HFF-Myc (cell line): Measurements from ENCODE around the gene RIPK3.
"Not testable (repeated sequence)": the region's sequence is repeated elsewhere in the genome, so short reads cannot be mapped to it uniquely, and the experiment has no call there.

ENCODE experiments used
- DNase-seq: peaks from one replicate; pipeline ENCODE4 v3.0.0-alpha.2; 2011; ENCODE audit warnings: low read depth; ENCODE audit errors: extremely low read depth
- H3K4me3 ChIP-seq: replicated peaks from 2 replicates; pipeline ENCODE4 v1.5.1; 2011; ENCODE audit warnings: low read depth, mild to moderate bottlenecking, control low read depth, low read length
- CTCF ChIP-seq: IDR thresholded peaks from 2 replicates; pipeline ENCODE4 v1.5.1; 2012; ENCODE audit warnings: mild to moderate bottlenecking, low read depth, low read length, control low read depth; ENCODE audit errors: missing control alignments

Gene RIPK3

GRCh38 chr14:24364841-24365240 lies 25.1 kb upstream of the RIPK3 start:
- H3K4me3 ChIP-seq = no peak overlapping the region
- no peak for DNase-seq
- no peak for TF ChIP-seq CTCF

- H3K4me3 ChIP-seq = no peak overlapping the region
- no peak for TF ChIP-seq CTCF
- DNase-seq = no peak
Measured at GRCh38 chr14:24363401-24363800, 23.6 kb upstream of the RIPK3 start.

DNA sequence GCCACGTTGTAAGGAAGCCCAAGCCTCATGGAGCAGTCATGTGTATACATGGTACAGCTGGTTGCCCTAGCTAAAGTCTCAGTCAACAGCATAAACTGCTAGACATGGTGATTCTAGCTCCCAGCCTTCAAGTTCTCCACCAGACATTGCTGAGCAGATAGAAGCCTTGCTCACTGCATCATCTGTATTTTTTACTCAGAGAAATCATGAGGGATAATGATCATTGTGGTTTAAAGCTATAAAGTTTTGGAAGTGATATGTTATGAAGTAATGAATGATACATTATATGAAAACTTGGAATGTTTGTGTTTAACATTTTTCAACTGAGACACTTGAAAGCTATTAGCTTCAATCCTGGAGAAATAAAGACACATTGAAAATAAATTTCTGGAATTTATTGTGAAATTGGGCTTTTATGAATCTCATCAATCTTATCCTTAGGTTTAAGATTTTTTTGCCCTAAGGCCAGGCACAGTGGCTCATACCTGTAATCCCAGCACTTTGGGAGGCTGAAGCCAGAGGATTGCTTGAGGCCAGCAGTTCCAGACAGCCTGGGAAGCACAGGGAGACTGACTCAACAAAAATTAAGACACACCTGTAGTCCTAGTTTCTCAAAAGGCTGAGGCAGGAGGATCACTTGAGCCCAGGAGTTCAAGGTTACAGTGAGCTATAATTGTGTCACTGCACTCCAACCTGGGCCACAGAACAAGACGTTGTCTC lies 22.6 kb upstream of the RIPK3 start:
- DNase-seq = no peak
- H3K4me3 ChIP-seq = no peak overlapping the region
- TF ChIP-seq CTCF = no peak

- no peak overlapping the region for H3K4me3 ChIP-seq
- no peak for TF ChIP-seq CTCF
- no peak for DNase-seq
Measured at GRCh38 chr14:24361326-24361725, 21.5 kb upstream of the RIPK3 start.

- DNase-seq = no peak
- TF ChIP-seq CTCF = no peak
- H3K4me3 ChIP-seq = no peak overlapping the region
Measured at GRCh38 chr14:24360281-24360680, 20.5 kb upstream of the RIPK3 start.

- no peak for DNase-seq
- no peak for TF ChIP-seq CTCF
- no peak overlapping the region for H3K4me3 ChIP-seq
Measured at GRCh38 chr14:24356208-24356607, 16.4 kb upstream of the RIPK3 start.

GRCh38 chr14:24355009-24355408 lies 15.2 kb upstream of the RIPK3 start:
- H3K4me3 ChIP-seq = no peak overlapping the region
- TF ChIP-seq CTCF = no peak
- no peak for DNase-seq

GRCh38 chr14:24354482-24354825 lies 14.7 kb upstream of the RIPK3 start:
- not testable (repeated sequence) for H3K4me3 ChIP-seq, DNase-seq
